HCT116 (cell line): ENCODE results near the gene KAZN. TPM values are rescaled to one million over a fixed set of nuclear protein-coding genes. Genes with fewer than 3 reads are reported as not detected.

ENCODE experiments used
- ATAC-seq: fragments of 200-7000 bp; cut with Tn5 transposase; 2 replicates; pipeline ENCODE4 v1.9.1; 2020; ENCODE audit warnings: mild to moderate bottlenecking, moderate library complexity
- BruUV-seq: library from RNA; stranded (reverse); fragments of 400-500 nt; replicated peaks from 2 replicates; lab custom pipeline; 2021; lab: Mats Ljungman, UMichigan
- CTCF ChIA-PET: fragments of 300-600 bp; sonication (Branson Sonifier 250); formaldehyde crosslinking; loops from one replicate; lab custom pipeline; 2021; ENCODE audit warnings: antibody characterized with exemption; lab: Charles Lee
- POLR2A ChIA-PET: fragments of 300-600, 350-600 bp; sonication (Branson Sonifier 250); formaldehyde crosslinking; loops from one replicate; lab custom pipeline; 2021; ENCODE audit warnings: antibody characterized with exemption; lab: Charles Lee
- RAD21 ChIA-PET, 2 experiments: fragments of 300-600 bp; sonication (Branson Sonifier 250); formaldehyde crosslinking; loops; one replicate each; lab custom pipeline; 2023; ENCODE audit warnings: low total read pairs in 2 of 2; ENCODE audit not compliant: uncharacterized antibody in 2 of 2, unreplicated experiment in 2 of 2, low non-redundant PET in 1 of 2; lab: Charles Lee
- DNase-seq: peaks from one replicate; pipeline ENCODE4 v3.0.0-alpha.2; 2010; ENCODE audit warnings: low read depth, low spot score
- H2AFZ ChIP-seq: fragments of 200-600 bp; shearing (Covaris generic), sonication (generic); 2 replicates; pipeline ENCODE4 v1.6.1; 2017; ENCODE audit warnings: low read depth, mixed run types, mixed read lengths, antibody characterized with exemption, low read length; ENCODE audit not compliant: poor library complexity, severe bottlenecking
- H3K27ac ChIP-seq: 2 replicates; pipeline ENCODE4 v1.5.1; 2012; ENCODE audit warnings: low read depth, low read length
- H3K27me3 ChIP-seq: fragments of 200-600 bp; sonication (generic); 2 replicates; pipeline ENCODE4 v1.6.1; 2016; ENCODE audit warnings: mixed run types, low read length, mixed read lengths; ENCODE audit not compliant: insufficient read depth
- H3K36me3 ChIP-seq, 2 experiments: fragments of 200-500 bp in 1 of 2; fragments of 200-600 bp in 1 of 2; sonication (Bioruptor generic) in 1 of 2; sonication (generic) in 1 of 2; 2 replicates each; pipeline versions ENCODE4 v1.5.1 to v1.6.1; 2014 to 2016; ENCODE audit warnings: low read length in 2 of 2, inconsistent platforms in 1 of 2, mixed read lengths in 1 of 2, mixed run types in 1 of 2; ENCODE audit not compliant: insufficient read depth in 2 of 2, control insufficient read depth in 1 of 2
- H3K4me1 ChIP-seq, 2 experiments: fragments of 200-600 bp in 1 of 2; sonication (generic) in 1 of 2; 2 replicates each; pipeline versions ENCODE4 v1.5.1 to v1.6.1; 2012 to 2017; ENCODE audit warnings: low read length in 2 of 2, inconsistent platforms in 1 of 2, mild to moderate bottlenecking in 1 of 2, mixed read lengths in 1 of 2, mixed run types in 1 of 2, moderate library complexity in 1 of 2; ENCODE audit not compliant: insufficient read depth in 2 of 2, control insufficient read depth in 1 of 2
- H3K4me2 ChIP-seq: fragments of 200-600 bp; sonication (generic); 2 replicates; pipeline ENCODE4 v1.6.1; 2017; ENCODE audit warnings: mixed run types, low read length, mixed read lengths
- H3K4me3 ChIP-seq, 2 experiments: fragments of 200-600 bp in 1 of 2; sonication (generic) in 1 of 2; replicated peaks in 1 of 2; 2 replicates each; pipeline ENCODE4 v1.5.1; 2011 to 2016; ENCODE audit warnings: low read length in 2 of 2, control low read depth in 1 of 2, low read depth in 1 of 2, mild to moderate bottlenecking in 1 of 2, mixed read lengths in 1 of 2, mixed run types in 1 of 2
- H3K79me2 ChIP-seq: fragments of 200-600 bp; sonication (generic); 2 replicates; pipeline ENCODE4 v1.6.1; 2017; ENCODE audit warnings: mild to moderate bottlenecking, mixed run types, low read length, moderate library complexity, mixed read lengths; ENCODE audit not compliant: insufficient read depth
- H3K9ac ChIP-seq: fragments of 200-600 bp; sonication (generic); 2 replicates; pipeline ENCODE4 v1.6.1; 2016; ENCODE audit warnings: low read length, mixed read lengths
- H3K9me2 ChIP-seq: fragments of 200-600 bp; sonication (generic), shearing (Covaris generic); 2 replicates; pipeline ENCODE4 v1.6.1; 2017; ENCODE audit warnings: mixed run types, mild to moderate bottlenecking, moderate library complexity; ENCODE audit not compliant: insufficient read depth
- H3K9me3 ChIP-seq, 2 experiments: fragments of 200-500 bp in 1 of 2; fragments of 200-600 bp in 1 of 2; sonication (Bioruptor generic) in 1 of 2; sonication (generic) in 1 of 2; 2 replicates each; pipeline ENCODE4 v1.6.1; 2014 to 2017; ENCODE audit warnings: low read length in 2 of 2, mixed read lengths in 2 of 2, inconsistent platforms in 1 of 2, low read depth in 1 of 2, mild to moderate bottlenecking in 1 of 2, mixed run types in 1 of 2, moderate library complexity in 1 of 2; ENCODE audit not compliant: control insufficient read depth in 1 of 2, insufficient read depth in 1 of 2
- H4K20me1 ChIP-seq: fragments of 200-600 bp; sonication (generic), shearing (Covaris generic); 2 replicates; pipeline ENCODE4 v1.6.1; 2017; ENCODE audit warnings: mixed run types, mild to moderate bottlenecking, moderate library complexity; ENCODE audit not compliant: insufficient read depth
- CBX3 ChIP-seq: IDR thresholded peaks from 2 replicates; pipeline ENCODE4 v1.6.1; 2012; ENCODE audit warnings: low read depth
- CEBPB ChIP-seq: IDR thresholded peaks from 2 replicates; pipeline ENCODE4 v1.6.1; 2012; ENCODE audit warnings: low read depth
- EGR1 ChIP-seq: IDR thresholded peaks from 2 replicates; pipeline ENCODE4 v1.6.1; 2012; ENCODE audit warnings: low read depth
- POLR2AphosphoS5 ChIP-seq: IDR thresholded peaks from 2 replicates; pipeline ENCODE4 v1.6.1; 2011; ENCODE audit warnings: mild to moderate bottlenecking, low read depth, low read length, moderate library complexity
- REST ChIP-seq: IDR thresholded peaks from 2 replicates; pipeline ENCODE4 v1.6.1; 2012; ENCODE audit warnings: low read depth
- SIN3A ChIP-seq: IDR thresholded peaks from 2 replicates; pipeline ENCODE4 v1.6.1; 2012; ENCODE audit warnings: low read depth
- SP1 ChIP-seq: IDR thresholded peaks from 2 replicates; pipeline ENCODE4 v1.6.1; 2012; ENCODE audit warnings: low read depth
- TCF7L2 ChIP-seq: IDR thresholded peaks from 2 replicates; pipeline ENCODE4 v1.7.0; 2011; ENCODE audit warnings: borderline replicate concordance, inconsistent platforms; ENCODE audit not compliant: insufficient read depth, insufficient read length; ENCODE audit errors: extremely low read depth
- YY1 ChIP-seq: IDR thresholded peaks from 2 replicates; pipeline ENCODE4 v1.6.1; 2011; ENCODE audit warnings: low read length, low read depth, moderate library complexity, mild to moderate bottlenecking; ENCODE audit not compliant: insufficient replicate concordance; ENCODE audit errors: extremely low read depth
- intact Hi-C: fragments of 100-400 bp; cut with micrococcal nuclease; formaldehyde crosslinking; loops from 2 replicates; pipeline ENCODE4 v1.10.0; 2022
- total RNA-seq: library from RNA; stranded (reverse); gene quantifications from one replicate; pipeline ENCODE4 v1.2.1, GENCODE V29; 2021; ENCODE audit not compliant: unreplicated experiment

The KAZN gene
- total RNA-seq, 1 experiment from 2014 or later, result 13.4 TPM

GRCh38 chr1:14956579-14957195 lies 358.2 kb downstream of the KAZN start:
- H3K36me3 ChIP-seq, result peaks cover 0 to 9% of the 10 kb centered on the region in 2 experiments; a peak in 1 of 4 replicates
- ATAC-seq, result no peak
- H3K9me3 ChIP-seq, result peaks cover 0 to 3% of the 10 kb centered on the region in 2 experiments; a peak in 1 of 4 replicates
- ChIA-PET POLR2A (no interaction called here), RAD21 (no interaction called here), CTCF (no interaction called here)
- H3K4me2 ChIP-seq, result no peak overlapping the region
- H3K27ac ChIP-seq, result no peak overlapping the region
- no peak overlapping the region for H3K4me3 ChIP-seq
- no peaks in the 10 kb centered on the region for H4K20me1 ChIP-seq
- no peak overlapping the region for H3K9ac ChIP-seq
- H2AFZ ChIP-seq, result no peak overlapping the region
- H3K4me1 ChIP-seq, result peaks cover 0 to 10% of the 10 kb centered on the region in 2 experiments; a peak in 1 of 4 replicates
- no TSS peak for BruUV-seq
- H3K79me2 ChIP-seq, result 0 out of 2 replicates have a peak, but pooled peaks cover 4% of the 10 kb centered on the region
- no peak for DNase-seq
- H3K9me2 ChIP-seq, result no peaks in the 10 kb centered on the region
- H3K27me3 ChIP-seq, result no peaks in the 10 kb centered on the region
- TF ChIP-seq EGR1, result no peak
- TF ChIP-seq YY1, result no peak
- TF ChIP-seq SIN3A, result no peak
- no peak for TF ChIP-seq CBX3
- TF ChIP-seq TCF7L2, result no peak
- no peak for TF ChIP-seq SP1
- no peak for TF ChIP-seq POLR2AphosphoS5
- no peak for TF ChIP-seq REST
- TF ChIP-seq CEBPB, result no peak
- intact Hi-C loops, result no loop called here
